Mesenchymal stem cell (in vitro differentiated cells and primary cell): ENCODE measurements around the gene ETS1.

Experiments used
- DNase-seq: peaks from one replicate; pipeline ENCODE4 v3.0.0-alpha.2; 2013
- H2AFZ ChIP-seq: one replicate; pipeline ENCODE4 v1.6.1; 2013; ENCODE audit warnings: low read depth, mild to moderate bottlenecking, control low read depth, inconsistent platforms, low read length, moderate library complexity
- H2AK5ac ChIP-seq: 2 replicates; pipeline ENCODE4 v1.6.1; 2013; ENCODE audit warnings: low read length, moderate library complexity, mild to moderate bottlenecking, inconsistent platforms; ENCODE audit not compliant: severe bottlenecking
- H2BK120ac ChIP-seq: one replicate; pipeline ENCODE4 v1.6.1; 2013; ENCODE audit warnings: low read depth, mild to moderate bottlenecking, inconsistent platforms, low read length, moderate library complexity
- H2BK12ac ChIP-seq, 2 experiments: one replicate each; pipeline ENCODE4 v1.6.1; 2013; ENCODE audit warnings: inconsistent platforms in 2 of 2, low read length in 2 of 2, mild to moderate bottlenecking in 2 of 2, moderate library complexity in 2 of 2, control low read depth in 1 of 2
- H2BK15ac ChIP-seq: one replicate; pipeline ENCODE4 v1.6.1; 2013; ENCODE audit warnings: mild to moderate bottlenecking, low read depth, inconsistent platforms; ENCODE audit not compliant: poor library complexity, severe bottlenecking
- H2BK5ac ChIP-seq: 2 replicates; pipeline ENCODE4 v1.6.1; 2013; ENCODE audit warnings: low read depth, mild to moderate bottlenecking, low read length, control low read depth, inconsistent platforms; ENCODE audit not compliant: poor library complexity, severe bottlenecking
- H3K14ac ChIP-seq, 2 experiments: one replicate each; pipeline ENCODE4 v1.6.1; 2013; ENCODE audit warnings: inconsistent platforms in 2 of 2, low read length in 2 of 2, control low read depth in 1 of 2, mild to moderate bottlenecking in 1 of 2, moderate library complexity in 1 of 2
- H3K18ac ChIP-seq, 2 experiments: one replicate each; pipeline ENCODE4 v1.6.1; 2013; ENCODE audit warnings: inconsistent platforms in 2 of 2, low read length in 2 of 2, control low read depth in 1 of 2, low read depth in 1 of 2, mild to moderate bottlenecking in 1 of 2
- H3K23ac ChIP-seq, 2 experiments: one replicate each; pipeline ENCODE4 v1.6.1; 2013; ENCODE audit warnings: inconsistent platforms in 2 of 2, low read length in 2 of 2, mild to moderate bottlenecking in 2 of 2, moderate library complexity in 2 of 2, control low read depth in 1 of 2
- H3K27ac ChIP-seq: 2 replicates; pipeline ENCODE4 v1.5.1; 2013; ENCODE audit warnings: mild to moderate bottlenecking, moderate library complexity, low read length, control low read depth, inconsistent platforms; ENCODE audit not compliant: poor library complexity, severe bottlenecking
- H3K27me3 ChIP-seq, 2 experiments: 2 replicates each; pipeline versions ENCODE4 v1.6.1 to v1.7.0; 2013; ENCODE audit warnings: low read length in 2 of 2, mild to moderate bottlenecking in 2 of 2, moderate library complexity in 2 of 2, control low read depth in 1 of 2, inconsistent platforms in 1 of 2; ENCODE audit not compliant: control insufficient read depth in 1 of 2, insufficient read depth in 1 of 2
- H3K36me3 ChIP-seq, 2 experiments: 2 replicates each; pipeline versions ENCODE4 v1.6.1 to v1.7.0; 2013; ENCODE audit warnings: low read length in 2 of 2, control low read depth in 1 of 2, inconsistent platforms in 1 of 2, low read depth in 1 of 2, mild to moderate bottlenecking in 1 of 2; ENCODE audit not compliant: insufficient read depth in 2 of 2, control insufficient read depth in 1 of 2
- H3K4ac ChIP-seq, 2 experiments: one replicate each; pipeline ENCODE4 v1.6.1; 2013; ENCODE audit warnings: inconsistent platforms in 2 of 2, low read length in 2 of 2, mild to moderate bottlenecking in 2 of 2, moderate library complexity in 2 of 2, control low read depth in 1 of 2, low read depth in 1 of 2
- H3K4me1 ChIP-seq: 2 replicates; pipeline ENCODE4 v1.6.1; 2013; ENCODE audit warnings: low read depth, low read length, control low read depth; ENCODE audit not compliant: control insufficient read depth, insufficient read depth
- H3K4me2 ChIP-seq: 2 replicates; pipeline ENCODE4 v1.6.1; 2013; ENCODE audit warnings: low read length, mild to moderate bottlenecking, inconsistent platforms; ENCODE audit not compliant: poor library complexity, severe bottlenecking
- H3K4me3 ChIP-seq, 2 experiments: 2 replicates each; pipeline versions ENCODE4 v1.5.1 to v1.7.0; 2013; ENCODE audit warnings: low read length in 2 of 2, mild to moderate bottlenecking in 2 of 2, control low read depth in 1 of 2, low read depth in 1 of 2; ENCODE audit not compliant: insufficient read depth in 1 of 2
- H3K79me1 ChIP-seq: replicated peaks from 2 replicates; pipeline ENCODE4 v1.6.1; 2013; ENCODE audit warnings: mild to moderate bottlenecking, control low read depth, low read length, inconsistent platforms; ENCODE audit not compliant: poor library complexity, severe bottlenecking
- H3K9ac ChIP-seq: 2 replicates; pipeline ENCODE4 v1.7.0; 2013; ENCODE audit warnings: mild to moderate bottlenecking, low read length, moderate library complexity
- H3K9me3 ChIP-seq: 2 replicates; pipeline ENCODE4 v1.7.0; 2013; ENCODE audit warnings: mild to moderate bottlenecking, low read length; ENCODE audit not compliant: control insufficient read depth
- H4K8ac ChIP-seq: one replicate; pipeline ENCODE4 v1.6.1; 2013; ENCODE audit warnings: inconsistent platforms, mild to moderate bottlenecking, low read length, moderate library complexity
- H4K91ac ChIP-seq: one replicate; pipeline ENCODE4 v1.6.1; 2013; ENCODE audit warnings: mild to moderate bottlenecking, low read length, inconsistent platforms
- WGBS: methylation state at CpG from one replicate; pipeline ENCODE4 v1.1.7; 2013; ENCODE audit warnings: mixed read lengths; 5-methylcytosine and 5-hydroxymethylcytosine counted together

ETS1 gene

GRCh38 chr11:128471138-128471661, 116.2 kb downstream of the ETS1 start:
- no peak overlapping the region for H2BK5ac ChIP-seq
- peaks cover 32% of the 10 kb centered on the region for H3K4me1 ChIP-seq
- H3K79me1 ChIP-seq, result peaks cover 15% of the 10 kb centered on the region
- no peak overlapping the region for H3K18ac ChIP-seq
- H3K4ac ChIP-seq, result no peak overlapping the region
- H2BK120ac ChIP-seq, result no peak overlapping the region
- H3K9me3 ChIP-seq, result no peaks in the 10 kb centered on the region
- no peak overlapping the region for H3K23ac ChIP-seq
- no peak overlapping the region for H2BK15ac ChIP-seq
- H4K8ac ChIP-seq, result no peak overlapping the region
- H3K4me3 ChIP-seq, result no peak overlapping the region
- H3K4me2 ChIP-seq, result no peak overlapping the region
- no peak overlapping the region for H2AFZ ChIP-seq
- H4K91ac ChIP-seq, result no peak overlapping the region
- no peak overlapping the region for H3K14ac ChIP-seq
- peaks cover 24 to 67% of the 10 kb centered on the region in 2 experiments for H3K36me3 ChIP-seq
- no peaks in the 10 kb centered on the region for H3K27me3 ChIP-seq
- peak overlapping the region; percentile 20 for H3K9ac ChIP-seq
- no peak for DNase-seq
- H2AK5ac ChIP-seq, result peak overlapping the region; percentile 27
- no peak overlapping the region for H3K27ac ChIP-seq
- peak overlapping the region in 1 of 2 experiments; percentile 16 for H2BK12ac ChIP-seq
- WGBS, result 82% methylated on average over 2 of the region's 3 CpGs

GRCh38 chr11:128470081-128470480, 117.3 kb downstream of the ETS1 start:
- Histone ChIP-seq H3K36me3 (peaks cover 31 to 73% of the 10 kb centered on the region in 2 experiments), H2BK12ac (no peak overlapping the region), H3K79me1 (peaks cover 22% of the 10 kb centered on the region), H3K4ac (no peak overlapping the region), H3K27ac (no peak overlapping the region), H3K18ac (no peak overlapping the region), H3K9ac (no peak overlapping the region), H3K27me3 (no peaks in the 10 kb centered on the region), H2BK15ac (no peak overlapping the region), H3K4me1 (peaks cover 32% of the 10 kb centered on the region), H3K14ac (no peak overlapping the region), H2BK120ac (no peak overlapping the region), H2AK5ac (no peak overlapping the region), H3K4me3 (no peak overlapping the region), H3K4me2 (no peak overlapping the region), H3K23ac (no peak overlapping the region), H4K91ac (no peak overlapping the region), H4K8ac (no peak overlapping the region), H2AFZ (no peak overlapping the region), H3K9me3 (no peaks in the 10 kb centered on the region), H2BK5ac (no peak overlapping the region)
- no peak for DNase-seq
- WGBS, result 98% methylated on average over 3 of the region's 5 CpGs

- H2AK5ac ChIP-seq, result no peak overlapping the region
- no peak overlapping the region for H2BK15ac ChIP-seq
- H3K36me3 ChIP-seq, result peaks cover 31 to 78% of the 10 kb centered on the region in 2 experiments
- H3K4me2 ChIP-seq, result no peak overlapping the region
- H3K18ac ChIP-seq, result no peak overlapping the region
- H3K14ac ChIP-seq, result peak overlapping the region in 1 of 2 experiments; percentile 38
- WGBS, result 96% methylated on average over 4 of the region's 4 CpGs
- no peaks in the 10 kb centered on the region for H3K27me3 ChIP-seq
- no peak overlapping the region for H3K4ac ChIP-seq
- H2AFZ ChIP-seq, result no peak overlapping the region
- no peak overlapping the region for H3K9ac ChIP-seq
- no peaks in the 10 kb centered on the region for H3K9me3 ChIP-seq
- peaks cover 29% of the 10 kb centered on the region for H3K4me1 ChIP-seq
- H2BK120ac ChIP-seq, result no peak overlapping the region
- H3K27ac ChIP-seq, result no peak overlapping the region
- H3K79me1 ChIP-seq, result peaks cover 20% of the 10 kb centered on the region
- H2BK12ac ChIP-seq, result peak overlapping the region in 1 of 2 experiments; percentile 46
- no peak for DNase-seq
- H3K4me3 ChIP-seq, result no peak overlapping the region
- no peak overlapping the region for H4K8ac ChIP-seq
- H2BK5ac ChIP-seq, result no peak overlapping the region
- no peak overlapping the region for H4K91ac ChIP-seq
- no peak overlapping the region for H3K23ac ChIP-seq
Measured at GRCh38 chr11:128469220-128469619, 118.1 kb downstream of the ETS1 start.

- Histone ChIP-seq H3K27ac (peak overlapping the region; percentile 25), H2AK5ac (peak overlapping the region; percentile 66), H2BK5ac (no peak overlapping the region), H3K4me2 (no peak overlapping the region), H2BK120ac (no peak overlapping the region), H2AFZ (no peak overlapping the region), H4K91ac (no peak overlapping the region), H3K27me3 (no peaks in the 10 kb centered on the region), H3K79me1 (peaks cover 17% of the 10 kb centered on the region), H3K4me1 (peaks cover 25% of the 10 kb centered on the region), H3K23ac (no peak overlapping the region), H3K18ac (peak overlapping the region in 1 of 2 experiments; percentile 2), H2BK15ac (no peak overlapping the region), H4K8ac (no peak overlapping the region), H3K9me3 (no peaks in the 10 kb centered on the region), H3K4ac (peak overlapping the region in 1 of 2 experiments; percentile 35), H3K4me3 (no peak overlapping the region), H2BK12ac (peak overlapping the region in 1 of 2 experiments; percentile 74), H3K9ac (peak overlapping the region; percentile 86), H3K36me3 (peaks cover 27 to 75% of the 10 kb centered on the region in 2 experiments), H3K14ac (no peak overlapping the region)
- no peak for DNase-seq
- WGBS, result 85% methylated on average over 1 of the region's 1 CpG
Measured at GRCh38 chr11:128468111-128468510, 119.2 kb downstream of the ETS1 start.
